Uterus (tissue), 4 donors: ENCODE results near the gene IL4I1. TPM values are rescaled to one million over a fixed set of nuclear protein-coding genes. Genes with fewer than 3 reads are reported as not detected.

Experiments
- DNase-seq, 2 donors: peaks; one replicate each; pipeline ENCODE4 v3.0.0-alpha.2; 2019 to 2020
- H3K27ac ChIP-seq, 2 donors: fragments of 200-600 bp; sonication (generic); 1 replicate in 1 of 2; 2 replicates in 1 of 2; pipeline ENCODE4 v1.5.1; 2016 to 2018
- H3K27me3 ChIP-seq, 2 donors: fragments of 200-600 bp; sonication (generic); one replicate each; pipeline ENCODE4 v1.5.1; 2018 to 2019; ENCODE audit warnings: control low read depth in 1 of 2
- H3K36me3 ChIP-seq, 2 donors: fragments of 200-600 bp; sonication (generic); one replicate each; pipeline ENCODE4 v1.5.1; 2019; ENCODE audit warnings: control low read depth in 1 of 2
- H3K4me1 ChIP-seq, 2 donors: fragments of 200-600 bp; sonication (generic); one replicate each; pipeline ENCODE4 v1.5.1; 2018 to 2019; ENCODE audit warnings: control low read depth in 1 of 2
- H3K4me3 ChIP-seq, 2 donors: fragments of 200-600 bp; sonication (generic); 1 replicate in 1 of 2; 2 replicates in 1 of 2; pipeline ENCODE4 v1.5.1; 2018 to 2019; ENCODE audit warnings: mild to moderate bottlenecking in 1 of 2
- H3K9me3 ChIP-seq, 2 donors: fragments of 200-600 bp; sonication (generic); one replicate each; pipeline ENCODE4 v1.5.1; 2019; ENCODE audit warnings: control low read depth in 1 of 2
- CTCF ChIP-seq, 4 experiments: fragments of 200-600 bp in 2 of 4; fragments of 450-650 bp in 2 of 4; sonication (generic) in 2 of 4; IDR thresholded peaks; one replicate each; pipeline ENCODE4 v1.5.1; 2016 to 2019; ENCODE audit warnings: antibody characterized with exemption in 4 of 4, mild to moderate bottlenecking in 2 of 4, moderate library complexity in 1 of 4
- POLR2A ChIP-seq, 2 donors: fragments of 450-650 bp; IDR thresholded peaks; one replicate each; pipeline ENCODE4 v1.6.1; 2016; ENCODE audit warnings: antibody characterized with exemption in 2 of 2, mild to moderate bottlenecking in 1 of 2, moderate library complexity in 1 of 2
- intact Hi-C: fragments of 100-400 bp; cut with DNase I; formaldehyde crosslinking; loops from one replicate; pipeline ENCODE4 v1.15.1; 2023; ENCODE audit warnings: low total_unique reads
- total RNA-seq, 4 donors: library from RNA; depleted of rRNA in 3 of 4; stranded (reverse); fragments of >200 nt in 3 of 4; gene quantifications; one replicate each; pipeline versions ENCODE4 v1.1.0 to v1.2.4, GENCODE V29; 2014 to 2023
- donor health status: DM: yes; HTN: yes; CAD: no.

The IL4I1 gene
- total RNA-seq, 4 donors from 2014 or later: 0.82 to 1.2 TPM; not detected in 2

- no peak overlapping the region for H3K4me3 ChIP-seq
- no peaks in the 10 kb centered on the region for H3K36me3 ChIP-seq
- DNase-seq: no peak
- TF ChIP-seq POLR2A (IDR thresholded peaks at IDR 0.05) (no peak), CTCF (IDR thresholded peaks at IDR 0.05) (no peak)
- no peaks in the 10 kb centered on the region for H3K9me3 ChIP-seq
- H3K27me3 ChIP-seq: no peaks in the 10 kb centered on the region
- H3K27ac ChIP-seq: peak overlapping the region in 1 of 2 donors; percentile 11
- intact Hi-C loops: no loop called here
- peaks cover 0 to 11% of the 10 kb centered on the region in 2 donors for H3K4me1 ChIP-seq
Observed at GRCh38 chr19:49853852-49854377, 42.8 kb downstream of the IL4I1 start.

GRCh38 chr19:49852631-49853126, 44.0 kb downstream of the IL4I1 start:
- Histone ChIP-seq H3K27ac (no peak overlapping the region), H3K9me3 (no peaks in the 10 kb centered on the region), H3K4me3 (peak overlapping the region; percentile 87 to 93), H3K36me3 (no peaks in the 10 kb centered on the region), H3K27me3 (no peaks in the 10 kb centered on the region), H3K4me1 (peaks cover 0 to 11% of the 10 kb centered on the region in 2 donors)
- TF ChIP-seq CTCF (IDR thresholded peaks at IDR 0.05) (no peak), POLR2A (IDR thresholded peaks at IDR 0.05) (no peak)
- intact Hi-C loops: no loop called here
- no peak for DNase-seq

GRCh38 chr19:49851456-49852259, 45.0 kb downstream of the IL4I1 start:
- Histone ChIP-seq H3K27ac (peak overlapping the region; percentile 100), H3K4me1 (peaks cover 0 to 11% of the 10 kb centered on the region in 2 donors), H3K27me3 (no peaks in the 10 kb centered on the region), H3K36me3 (no peaks in the 10 kb centered on the region), H3K4me3 (peak overlapping the region; percentile 87 to 93), H3K9me3 (no peaks in the 10 kb centered on the region)
- DNase-seq: peak; percentile 40 to 51
- no peak for TF ChIP-seq CTCF (IDR thresholded peaks at IDR 0.05)
- TF ChIP-seq POLR2A (IDR thresholded peaks at IDR 0.05): no peak
- intact Hi-C loops: no loop called here

- peak within 1 kb of the TSS; percentile 100 for H3K27ac ChIP-seq
- no peaks in the 10 kb centered on the region for H3K9me3 ChIP-seq
- no peaks in the 10 kb centered on the region for H3K36me3 ChIP-seq
- peaks cover 0 to 11% of the 10 kb centered on the region in 2 donors for H3K4me1 ChIP-seq
- peak within 1 kb of the TSS; percentile 87 to 93 for H3K4me3 ChIP-seq
- TF ChIP-seq CTCF (IDR thresholded peaks at IDR 0.05) (peak in 1 of 4 experiments; percentile 11), POLR2A (IDR thresholded peaks at IDR 0.05) (peak; percentile 66 to 91)
- peak; percentile 92 to 93 for DNase-seq
- intact Hi-C loops: no loop called here
- no peaks in the 10 kb centered on the region for H3K27me3 ChIP-seq
Observed at GRCh38 chr19:49850487-49851342, 46.0 kb downstream of the IL4I1 start, which contains the start of gene PTOV1. Gene PTOV1, plus strand, starts transcription at chr19:49851159.
